ENCODE data around the gene BDKRB2. TPM values are rescaled to one million over a fixed set of nuclear protein-coding genes. Genes with fewer than 3 reads are reported as not detected.

Gene BDKRB2
- polyA plus RNA-seq, 1 experiment = 182 TPM

DNA sequence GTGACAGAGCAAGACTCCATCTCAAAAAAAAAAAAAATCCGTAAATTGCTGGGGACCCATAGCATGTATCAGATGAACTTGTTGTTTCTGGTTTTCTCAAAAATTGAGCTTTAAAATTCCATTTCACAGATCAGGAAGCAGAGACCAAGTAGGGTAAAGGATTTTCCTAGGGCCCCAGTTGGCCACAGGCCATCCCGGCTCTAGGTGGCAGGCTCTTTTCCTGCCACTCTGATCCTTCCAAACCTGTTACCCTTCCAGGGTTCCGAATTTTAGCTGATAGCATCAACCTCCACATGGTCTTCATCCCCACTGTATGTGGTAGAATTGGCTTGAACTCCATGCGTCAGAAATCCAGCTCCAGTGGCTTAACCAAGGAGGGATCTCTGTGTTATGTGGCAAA lies 36.1 kb upstream of the BDKRB2 start:
- Histone ChIP-seq H3K4me3 (ENCODE audit: low read depth, low read length) (no peak overlapping the region), H3K27ac (ENCODE audit: low read depth, low read length) (no peak overlapping the region), H3K9me3 (ENCODE audit: control insufficient read depth, insufficient read depth, low read length) (peaks cover under 1% of the 10 kb centered on the region; the same call in 1 of the 2 replicates), H3K27me3 (ENCODE audit: control insufficient read depth, insufficient read depth, low read length) (no peaks in the 10 kb centered on the region)
- POLR2A ChIA-PET = interaction anchor here (0.7 to 1.6 kb wide), 3 partner anchors 8 to 77 kb away, joined by 3 to 6 read pairs (median 3); no protein-coding TSS in a partner anchor
- no peak for DNase-seq (ENCODE audit: low read depth, low spot score)
- TF ChIP-seq, protein P1, sequence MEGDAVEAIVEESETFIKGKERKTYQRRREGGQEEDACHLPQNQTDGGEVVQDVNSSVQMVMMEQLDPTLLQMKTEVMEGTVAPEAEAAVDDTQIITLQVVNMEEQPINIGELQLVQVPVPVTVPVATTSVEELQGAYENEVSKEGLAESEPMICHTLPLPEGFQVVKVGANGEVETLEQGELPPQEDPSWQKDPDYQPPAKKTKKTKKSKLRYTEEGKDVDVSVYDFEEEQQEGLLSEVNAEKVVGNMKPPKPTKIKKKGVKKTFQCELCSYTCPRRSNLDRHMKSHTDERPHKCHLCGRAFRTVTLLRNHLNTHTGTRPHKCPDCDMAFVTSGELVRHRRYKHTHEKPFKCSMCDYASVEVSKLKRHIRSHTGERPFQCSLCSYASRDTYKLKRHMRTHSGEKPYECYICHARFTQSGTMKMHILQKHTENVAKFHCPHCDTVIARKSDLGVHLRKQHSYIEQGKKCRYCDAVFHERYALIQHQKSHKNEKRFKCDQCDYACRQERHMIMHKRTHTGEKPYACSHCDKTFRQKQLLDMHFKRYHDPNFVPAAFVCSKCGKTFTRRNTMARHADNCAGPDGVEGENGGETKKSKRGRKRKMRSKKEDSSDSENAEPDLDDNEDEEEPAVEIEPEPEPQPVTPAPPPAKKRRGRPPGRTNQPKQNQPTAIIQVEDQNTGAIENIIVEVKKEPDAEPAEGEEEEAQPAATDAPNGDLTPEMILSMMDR (IDR thresholded peaks at IDR 0.05; ENCODE audit: low read depth, low read length) = no peak
- CTCF ChIA-PET = interaction anchor here (0.7 to 1.0 kb wide), 2 partner anchors 68 to 71 kb away, joined by 3 read pairs; no protein-coding TSS in a partner anchor

GRCh38 chr14:96170961-96171592 lies 33.6 kb upstream of the BDKRB2 start:
- TF ChIP-seq, protein P1 (IDR thresholded peaks at IDR 0.05; ENCODE audit: low read depth, low read length) = no peak
- Histone ChIP-seq H3K9me3 (ENCODE audit: control insufficient read depth, insufficient read depth, low read length) (peaks cover 7% of the 10 kb centered on the region; the same call in 1 of the 2 replicates), H3K4me3 (ENCODE audit: low read depth, low read length) (no peak overlapping the region), H3K27me3 (ENCODE audit: control insufficient read depth, insufficient read depth, low read length) (no peaks in the 10 kb centered on the region), H3K27ac (ENCODE audit: low read depth, low read length) (no peak overlapping the region)
- ChIA-PET CTCF (interaction anchor here (1.6 kb wide), 1 partner anchor 70 kb away, joined by 4 read pairs; no protein-coding TSS in a partner anchor), POLR2A (no interaction called here)
- DNase-seq (ENCODE audit: low read depth, low spot score) = no peak

- CTCF ChIA-PET = interaction anchor here (1.2 kb wide), 1 partner anchor 73 kb away, joined by 4 read pairs; no protein-coding TSS in a partner anchor
- TF ChIP-seq, protein P1 (IDR thresholded peaks at IDR 0.05; ENCODE audit: low read depth, low read length) = no peak
Measured at GRCh38 chr14:96173636-96174475, 30.8 kb upstream of the BDKRB2 start.

DNA sequence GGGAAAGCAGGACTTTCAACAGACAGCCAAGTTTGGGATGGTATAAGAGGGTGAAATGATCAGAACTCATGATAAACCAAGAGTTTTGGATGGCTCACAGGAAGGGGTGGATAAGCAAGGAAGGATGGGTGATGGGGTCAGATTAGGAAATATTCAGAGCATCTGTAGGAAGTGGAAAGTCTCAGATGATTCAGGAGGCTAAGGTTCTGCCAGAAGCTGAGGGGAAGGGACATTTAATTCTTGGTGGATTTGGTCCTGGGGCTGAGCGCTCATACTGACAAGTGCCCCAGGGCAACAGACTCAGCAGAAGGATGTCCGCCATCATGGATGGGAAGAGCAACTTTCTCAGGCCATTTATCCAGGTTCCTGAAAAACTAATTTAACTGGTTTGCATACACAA lies 28.4 kb upstream of the BDKRB2 start:
- H3K4me3 ChIP-seq (ENCODE audit: low read depth, low read length) = no peak overlapping the region
- peaks cover 7% of the 10 kb centered on the region for H3K9me3 ChIP-seq (ENCODE audit: control insufficient read depth, insufficient read depth, low read length)
- no peak for DNase-seq (ENCODE audit: low read depth, low spot score)
- H3K27me3 ChIP-seq (ENCODE audit: control insufficient read depth, insufficient read depth, low read length) = no peaks in the 10 kb centered on the region
- TF ChIP-seq, protein P1 (IDR thresholded peaks at IDR 0.05; ENCODE audit: low read depth, low read length) = no peak
- peak overlapping the region; percentile 72 for H3K27ac ChIP-seq (ENCODE audit: low read depth, low read length)
- CTCF ChIA-PET = interaction anchor here (1.2 kb wide), 2 partner anchors 9 to 78 kb away, joined by 3 to 4 read pairs; no protein-coding TSS in a partner anchor
- POLR2A ChIA-PET = interaction anchor here (0.6 to 2.8 kb wide), 9 partner anchors 7 to 76 kb away, joined by 3 to 17 read pairs (median 8); partner anchors contain the start of gene BDKRB2

More at GRCh38 chr14:96173636-96174475, 30.8 kb upstream of the BDKRB2 start:
- Histone ChIP-seq H3K9me3 (ENCODE audit: control insufficient read depth, insufficient read depth, low read length) (peaks cover 7% of the 10 kb centered on the region; the same call in 1 of the 2 replicates), H3K4me3 (ENCODE audit: low read depth, low read length) (no peak overlapping the region), H3K27me3 (ENCODE audit: control insufficient read depth, insufficient read depth, low read length) (no peaks in the 10 kb centered on the region), H3K27ac (ENCODE audit: low read depth, low read length) (no peak overlapping the region)
- DNase-seq (ENCODE audit: low read depth, low spot score) = no peak
- POLR2A ChIA-PET = no interaction called here

Measured in AG04450 (cell line).